Mesendoderm (in vitro differentiated cells): ENCODE results near the gene KRTAP5-4.

Source experiments
- DNase-seq: peaks from one replicate; pipeline ENCODE4 v3.0.0; 2013
- H2AK5ac ChIP-seq: 2 replicates; pipeline ENCODE4 v1.6.1; 2013; ENCODE audit warnings: low read length, inconsistent platforms
- H2BK120ac ChIP-seq: 2 replicates; pipeline ENCODE4 v1.6.1; 2013; ENCODE audit warnings: low read depth, mild to moderate bottlenecking, low read length, moderate library complexity, mixed read lengths
- H2BK15ac ChIP-seq: replicated peaks from 2 replicates; pipeline ENCODE4 v1.6.1; 2013; ENCODE audit warnings: low read depth, mild to moderate bottlenecking, moderate library complexity
- H2BK5ac ChIP-seq: 2 replicates; pipeline ENCODE4 v1.6.1; 2013; ENCODE audit warnings: low read length, inconsistent platforms
- H3K18ac ChIP-seq: 2 replicates; pipeline ENCODE4 v1.6.1; 2013; ENCODE audit warnings: mild to moderate bottlenecking, low read length, mixed read lengths
- H3K23ac ChIP-seq: one replicate; pipeline ENCODE4 v1.6.1; 2013; ENCODE audit warnings: low read length
- H3K27ac ChIP-seq: 2 replicates; pipeline ENCODE4 v1.5.1; 2013; ENCODE audit warnings: low read depth, mild to moderate bottlenecking, inconsistent platforms, low read length, moderate library complexity
- H3K27me3 ChIP-seq: 2 replicates; pipeline ENCODE4 v1.6.1; 2013; ENCODE audit warnings: low read length, control low read depth, mild to moderate bottlenecking, inconsistent platforms; ENCODE audit not compliant: insufficient read depth, poor library complexity
- H3K36me3 ChIP-seq: 2 replicates; pipeline ENCODE4 v1.6.1; 2013; ENCODE audit warnings: low read length, inconsistent platforms; ENCODE audit not compliant: control insufficient read depth, insufficient read depth
- H3K4ac ChIP-seq: one replicate; pipeline ENCODE4 v1.6.1; 2013; ENCODE audit warnings: low read depth, mild to moderate bottlenecking, low read length, moderate library complexity
- H3K4me1 ChIP-seq: 2 replicates; pipeline ENCODE4 v1.6.1; 2013; ENCODE audit warnings: low read depth, low read length, inconsistent platforms; ENCODE audit not compliant: control insufficient read depth
- H3K4me2 ChIP-seq: 2 replicates; pipeline ENCODE4 v1.6.1; 2013; ENCODE audit warnings: low read length
- H3K4me3 ChIP-seq: 2 replicates; pipeline ENCODE4 v1.5.1; 2013; ENCODE audit warnings: mild to moderate bottlenecking, low read length
- H3K56ac ChIP-seq: one replicate; pipeline ENCODE4 v1.6.1; 2013; ENCODE audit warnings: low read length
- H3K79me1 ChIP-seq: 2 replicates; pipeline ENCODE4 v1.6.1; 2013; ENCODE audit warnings: low read length, inconsistent platforms
- H3K79me2 ChIP-seq: 2 replicates; pipeline ENCODE4 v1.6.1; 2013; ENCODE audit warnings: mild to moderate bottlenecking, low read length; ENCODE audit not compliant: control insufficient read depth, insufficient read depth
- H3K9ac ChIP-seq: 2 replicates; pipeline ENCODE4 v1.6.1; 2013; ENCODE audit warnings: low read length, inconsistent platforms
- H4K5ac ChIP-seq: one replicate; pipeline ENCODE4 v1.6.1; 2013; ENCODE audit warnings: low read length
- H4K8ac ChIP-seq: one replicate; pipeline ENCODE4 v1.6.1; 2013; ENCODE audit warnings: low read depth, mild to moderate bottlenecking, control low read depth, low read length, moderate library complexity
- WGBS: extraction: QIAGEN DNeasy Blood & Tissue Kit; methylation state at CpG from one replicate; pipeline ENCODE4 v1.1.7; 2013; ENCODE audit warnings: low lambda C conversion rate, missing lambda C conversion rate; ENCODE audit not compliant: insufficient coverage; ENCODE audit errors: extremely low coverage; 5-methylcytosine and 5-hydroxymethylcytosine counted together

Gene KRTAP5-4

DNA sequence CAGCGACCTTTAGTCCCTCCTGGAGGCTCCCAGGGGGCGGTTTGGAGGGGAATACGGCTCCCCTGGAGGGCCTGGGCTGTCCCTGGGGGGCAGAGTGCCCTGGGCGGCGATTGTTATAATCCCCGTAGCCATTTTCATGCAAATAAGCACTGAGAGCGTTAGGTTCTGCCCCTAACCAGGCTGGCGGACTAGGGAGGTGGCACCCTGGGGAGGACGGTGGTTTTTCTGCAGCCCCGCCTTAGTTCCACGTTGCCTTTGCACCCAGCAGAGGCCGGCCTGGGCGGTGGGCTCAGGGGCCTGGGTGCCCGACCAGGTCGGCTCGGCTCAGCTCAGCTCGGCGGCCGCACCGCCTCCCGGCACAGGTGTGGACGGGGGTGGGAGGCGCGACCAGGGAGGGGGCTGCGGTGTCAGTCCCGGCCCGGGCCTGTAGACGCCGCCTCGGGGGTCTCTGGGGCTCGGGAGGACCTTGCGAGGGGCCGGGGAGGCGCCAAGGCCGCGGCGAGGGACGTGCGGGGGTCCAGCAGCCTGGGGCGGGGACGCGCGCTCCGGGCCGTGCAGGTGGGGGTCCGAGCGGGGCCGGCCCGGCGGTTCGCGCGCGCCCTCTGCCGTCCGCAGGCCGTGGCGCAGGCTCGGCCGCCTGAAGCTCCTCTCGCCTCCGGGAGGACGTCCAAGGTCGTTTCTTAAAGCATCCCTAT is 47.6 kb downstream of the KRTAP5-4 start:
- H2BK5ac ChIP-seq, result no peak overlapping the region
- H3K27me3 ChIP-seq, result peaks cover 16% of the 10 kb centered on the region
- no peak overlapping the region for H4K5ac ChIP-seq
- H2BK120ac ChIP-seq, result no peak overlapping the region
- no peak overlapping the region for H3K4me2 ChIP-seq
- H3K4ac ChIP-seq, result no peak overlapping the region
- H3K9ac ChIP-seq, result no peak overlapping the region
- no peaks in the 10 kb centered on the region for H3K36me3 ChIP-seq
- no peak overlapping the region for H3K27ac ChIP-seq
- H4K8ac ChIP-seq, result no peak overlapping the region
- no peak overlapping the region for H2BK15ac ChIP-seq
- H3K79me2 ChIP-seq, result no peaks in the 10 kb centered on the region
- H3K4me1 ChIP-seq, result no peaks in the 10 kb centered on the region
- no peaks in the 10 kb centered on the region for H3K79me1 ChIP-seq
- H2AK5ac ChIP-seq, result no peak overlapping the region
- DNase-seq, result no peak
- no peak overlapping the region for H3K56ac ChIP-seq
- H3K4me3 ChIP-seq, result no peak overlapping the region
- no peak overlapping the region for H3K18ac ChIP-seq
- no CpG with 5 or more reads among the region's 64 CpGs for WGBS
- H3K23ac ChIP-seq, result no peak overlapping the region

DNA sequence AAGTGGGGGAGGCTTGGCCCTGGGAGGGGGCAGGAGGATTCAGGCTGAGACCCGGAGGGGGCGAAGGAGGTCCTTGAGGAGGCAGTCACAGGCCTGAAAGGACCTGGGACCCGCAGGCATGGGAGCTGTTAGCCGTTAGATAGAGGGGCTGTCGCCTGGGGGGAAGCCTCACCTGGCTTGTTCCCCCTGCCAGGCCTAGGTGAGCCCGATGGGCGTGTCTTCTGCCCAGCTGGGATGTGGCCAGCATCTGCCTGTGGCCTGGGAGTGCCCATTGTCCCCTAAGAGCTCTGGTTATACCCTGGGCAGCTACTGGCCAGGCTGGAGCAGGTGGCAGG is 48.1 kb downstream of the KRTAP5-4 start:
- H3K9ac ChIP-seq, result no peak overlapping the region
- peaks cover 16% of the 10 kb centered on the region for H3K27me3 ChIP-seq
- no peak overlapping the region for H2AK5ac ChIP-seq
- H3K36me3 ChIP-seq, result no peaks in the 10 kb centered on the region
- H3K18ac ChIP-seq, result no peak overlapping the region
- no peaks in the 10 kb centered on the region for H3K4me1 ChIP-seq
- no peak overlapping the region for H4K8ac ChIP-seq
- no peak overlapping the region for H3K27ac ChIP-seq
- no peak overlapping the region for H3K23ac ChIP-seq
- no peak overlapping the region for H3K4me2 ChIP-seq
- H2BK5ac ChIP-seq, result no peak overlapping the region
- no CpG with 5 or more reads among the region's 7 CpGs for WGBS
- no peak for DNase-seq
- H2BK15ac ChIP-seq, result no peak overlapping the region
- no peak overlapping the region for H3K4ac ChIP-seq
- no peak overlapping the region for H2BK120ac ChIP-seq
- no peak overlapping the region for H3K4me3 ChIP-seq
- no peak overlapping the region for H4K5ac ChIP-seq
- no peaks in the 10 kb centered on the region for H3K79me1 ChIP-seq
- H3K79me2 ChIP-seq, result no peaks in the 10 kb centered on the region
- H3K56ac ChIP-seq, result no peak overlapping the region

DNA sequence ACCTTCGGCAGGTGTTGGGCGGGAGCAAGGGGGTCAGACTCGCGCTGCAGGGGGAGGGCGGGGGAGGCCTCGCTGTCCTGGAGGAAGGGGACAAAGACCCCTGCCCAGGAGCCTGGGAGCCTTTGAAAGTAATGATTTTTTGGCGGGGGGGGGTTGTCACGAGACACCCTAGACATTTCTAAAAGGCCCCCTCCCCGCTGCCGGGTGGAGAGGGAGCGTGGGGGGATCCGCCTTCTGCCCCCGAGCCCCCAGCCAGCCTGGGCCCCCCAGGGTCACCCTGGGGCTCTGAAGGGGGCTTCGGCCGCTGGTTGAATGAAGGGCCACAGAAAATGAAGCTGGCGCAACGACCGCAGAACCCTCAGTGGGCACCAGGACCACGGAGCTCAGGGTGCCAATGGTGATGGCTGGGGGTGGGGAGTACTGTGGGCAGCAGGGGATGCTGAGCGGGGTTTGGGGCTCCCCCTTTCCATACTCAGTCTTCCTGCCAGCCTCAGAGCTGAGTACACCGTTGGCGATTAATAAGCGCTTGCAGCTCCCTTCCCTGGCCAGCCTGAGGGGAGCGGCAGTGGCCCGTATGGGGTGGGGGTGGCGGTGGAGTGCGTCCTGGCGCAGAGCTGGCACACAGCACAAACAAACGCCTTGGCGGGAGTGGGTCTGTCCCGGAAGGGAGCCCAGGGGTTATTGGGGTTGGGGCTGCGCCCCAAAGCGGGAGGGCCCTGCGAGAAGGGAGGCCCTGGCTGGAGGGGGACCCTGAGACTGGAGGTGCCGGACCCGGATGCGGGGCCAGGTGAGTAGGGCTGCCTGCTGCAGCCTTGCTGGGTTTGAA is 48.6 kb downstream of the KRTAP5-4 start:
- Histone ChIP-seq H2BK5ac (no peak overlapping the region), H4K5ac (no peak overlapping the region), H2BK15ac (no peak overlapping the region), H3K23ac (no peak overlapping the region), H3K27me3 (peaks cover 16% of the 10 kb centered on the region), H4K8ac (no peak overlapping the region), H3K18ac (no peak overlapping the region), H3K27ac (no peak overlapping the region), H3K56ac (no peak overlapping the region), H3K36me3 (no peaks in the 10 kb centered on the region), H3K9ac (no peak overlapping the region), H2AK5ac (no peak overlapping the region), H3K4me3 (no peak overlapping the region), H3K4me1 (peaks cover 3% of the 10 kb centered on the region), H3K79me1 (no peaks in the 10 kb centered on the region), H2BK120ac (no peak overlapping the region), H3K4me2 (no peak overlapping the region), H3K4ac (no peak overlapping the region), H3K79me2 (no peaks in the 10 kb centered on the region)
- WGBS, result no CpG with 5 or more reads among the region's 37 CpGs
- no peak for DNase-seq

DNA sequence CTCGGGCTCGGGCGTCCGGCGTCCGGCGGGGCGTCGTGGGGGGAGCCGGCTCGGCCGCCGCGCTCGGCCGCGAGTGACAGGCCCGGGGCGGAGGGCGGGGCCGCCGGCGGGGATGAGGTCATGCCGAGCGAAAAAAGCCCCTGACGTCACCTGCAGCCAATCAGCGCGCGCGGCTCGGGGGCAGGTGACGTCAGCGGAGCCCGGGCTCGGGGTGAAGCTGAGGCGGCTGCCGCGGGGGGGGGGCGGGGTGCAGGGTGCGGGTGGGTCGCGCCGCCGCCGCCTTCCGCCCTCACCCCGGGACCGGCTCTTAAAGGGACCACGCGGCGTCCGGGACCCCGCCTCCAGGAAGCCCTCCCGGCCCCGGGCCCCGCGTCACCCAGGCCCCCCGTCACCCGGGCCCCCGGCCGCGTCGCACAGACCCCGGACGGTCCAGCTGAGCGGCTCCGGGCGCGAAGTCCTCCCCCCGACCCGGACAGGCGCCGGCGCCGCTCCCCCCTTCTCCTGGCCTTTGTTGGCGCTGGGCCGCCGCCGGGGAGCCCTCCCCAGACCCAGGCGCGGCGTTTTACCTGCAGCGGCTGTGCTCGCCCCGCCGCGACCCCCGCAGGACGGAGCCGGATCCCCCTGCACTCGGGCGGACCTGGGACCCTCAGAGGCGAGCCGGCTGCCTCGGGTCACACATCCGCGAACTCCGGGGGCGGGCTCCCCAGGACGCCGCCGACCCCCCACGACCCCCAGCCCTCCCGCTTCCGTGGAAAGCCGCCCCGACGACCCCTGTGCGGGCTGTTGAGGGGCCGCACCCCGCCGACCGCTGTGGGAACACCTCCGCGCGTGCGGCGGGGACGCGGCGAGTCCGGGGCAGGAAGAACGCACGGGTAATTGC is 49.5 kb downstream of the KRTAP5-4 start, which contains the start of gene DUSP8:
Gene DUSP8 (minus strand): TSS at position 75 of the 880 bp plus-strand sequence. CDS start 6,445 bp downstream, outside the sequence.
- Histone ChIP-seq H3K4me3 (no peak within 1 kb of the TSS), H3K4me2 (peak within 1 kb of the TSS; percentile 22), H2BK15ac (no peak within 1 kb of the TSS), H3K79me1 (no peaks in the 10 kb centered on the region), H3K23ac (no peak within 1 kb of the TSS), H3K27ac (no peak within 1 kb of the TSS), H2AK5ac (no peak within 1 kb of the TSS), H2BK120ac (no peak within 1 kb of the TSS), H4K5ac (no peak within 1 kb of the TSS), H4K8ac (no peak within 1 kb of the TSS), H3K36me3 (no peaks in the 10 kb centered on the region), H3K4ac (no peak within 1 kb of the TSS), H2BK5ac (no peak within 1 kb of the TSS), H3K9ac (peak within 1 kb of the TSS; percentile 44), H3K27me3 (peaks cover 16% of the 10 kb centered on the region), H3K79me2 (no peaks in the 10 kb centered on the region), H3K18ac (peak within 1 kb of the TSS; percentile 29), H3K56ac (peak within 1 kb of the TSS; percentile 60), H3K4me1 (peaks cover 6% of the 10 kb centered on the region)
- no CpG with 5 or more reads among the region's 124 CpGs for WGBS
- DNase-seq, result peak; percentile 83

DNA sequence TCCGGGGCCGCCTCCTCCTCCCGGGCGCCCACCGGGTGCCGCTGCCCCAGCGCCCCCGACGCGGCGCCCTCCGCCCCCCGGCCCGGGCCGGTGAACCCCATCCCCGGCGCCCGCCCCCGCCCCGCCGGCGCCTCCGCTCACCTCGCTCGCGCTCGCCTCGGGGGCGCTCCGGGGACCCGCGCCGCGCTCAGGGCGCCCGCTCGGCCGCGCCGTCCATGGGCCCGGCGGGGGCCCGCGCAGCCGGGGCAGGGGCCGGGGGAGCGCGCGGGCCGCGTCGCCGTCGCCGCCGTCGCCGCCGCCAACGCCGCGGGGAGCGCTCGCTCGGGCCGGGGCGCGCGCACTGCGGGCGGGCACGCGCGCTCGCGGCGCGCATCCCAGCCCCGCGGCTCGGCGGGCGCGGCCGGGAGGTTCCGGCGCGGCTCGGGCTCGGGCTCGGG is 50.2 kb downstream of the KRTAP5-4 start:
- H3K27me3 ChIP-seq, result peaks cover 16% of the 10 kb centered on the region
- H4K8ac ChIP-seq, result no peak overlapping the region
- no peaks in the 10 kb centered on the region for H3K36me3 ChIP-seq
- H2BK15ac ChIP-seq, result no peak overlapping the region
- no peak overlapping the region for H2AK5ac ChIP-seq
- H3K23ac ChIP-seq, result no peak overlapping the region
- H3K79me2 ChIP-seq, result no peaks in the 10 kb centered on the region
- no peak overlapping the region for H3K9ac ChIP-seq
- no peak overlapping the region for H2BK5ac ChIP-seq
- no peak overlapping the region for H3K56ac ChIP-seq
- H3K4me3 ChIP-seq, result no peak overlapping the region
- no peak for DNase-seq
- H3K4me1 ChIP-seq, result peaks cover 6% of the 10 kb centered on the region
- H2BK120ac ChIP-seq, result no peak overlapping the region
- no peak overlapping the region for H3K4me2 ChIP-seq
- no peak overlapping the region for H3K27ac ChIP-seq
- no peaks in the 10 kb centered on the region for H3K79me1 ChIP-seq
- no peak overlapping the region for H4K5ac ChIP-seq
- peak overlapping the region; percentile 29 for H3K18ac ChIP-seq
- H3K4ac ChIP-seq, result no peak overlapping the region
- WGBS, result no CpG with 5 or more reads among the region's 91 CpGs
